ENCODE measurements around the gene SAMM50. TPM values are rescaled to one million over a fixed set of nuclear protein-coding genes. Genes with fewer than 3 reads are reported as not detected.
A peak's percentile ranks its signal among the peaks of the same experiment; 100 is the strongest.

Gene SAMM50
- total and polyA plus RNA-seq, 4 donors = 19.2 to 30.1 (median 26.0) TPM

GRCh38 chr22:43925433-43926348, 29.6 kb upstream of the SAMM50 start:
- H3K36me3 ChIP-seq (ENCODE audit: control insufficient read depth in 4 of 4, insufficient read depth in 3 of 4, low read depth in 1 of 4, low read length in 3 of 4) = peaks cover 0 to 12% (median 9%) of the 10 kb centered on the region in 4 donors
- H3K9ac ChIP-seq (ENCODE audit: low read depth in 1 of 2, low read length in 2 of 2) = peak overlapping the region; percentile 49 to 77
- H3K9me3 ChIP-seq (ENCODE audit: control insufficient read depth in 4 of 4, low read length in 3 of 4) = no peaks in the 10 kb centered on the region
- 21% methylated on average over 6 of the region's 6 CpGs for WGBS
- H3K4me3 ChIP-seq (ENCODE audit: low read depth in 1 of 3, low read length in 3 of 3) = peak overlapping the region; percentile 46 to 85 (median 77)
- H3K4me1 ChIP-seq (ENCODE audit: control insufficient read depth in 4 of 4, insufficient read depth in 4 of 4, low read length in 3 of 4) = peaks cover 11 to 47% (median 42%) of the 10 kb centered on the region in 4 donors
- peak; percentile 63 for DNase-seq (ENCODE audit: low spot score)
- H3K27ac ChIP-seq (ENCODE audit: low read depth in 1 of 2, low read length in 2 of 2) = peak overlapping the region; percentile 94 to 95
- TF ChIP-seq EGR1 (IDR thresholded peaks at IDR 0.05; ENCODE audit: low read depth in 2 of 2) (peak in 1 of 2 donors; percentile 82), FOXA1 (IDR thresholded peaks at IDR 0.05) (peak; percentile 92), JUND (IDR thresholded peaks at IDR 0.05) (peak; percentile 39 to 88), FOXA2 (IDR thresholded peaks at IDR 0.05) (peak; percentile 73), REST (IDR thresholded peaks at IDR 0.05) (peak; percentile 91), GABPA (IDR thresholded peaks at IDR 0.05 in 1 of 2, conservative IDR thresholded peaks at IDR 0.05 in 1 of 2) (peak in 1 of 2 donors; percentile 58), HNF4A (conservative IDR thresholded peaks at IDR 0.05) (peak; percentile 91 to 97), NR2F2 (IDR thresholded peaks at IDR 0.05) (peak; percentile 45), ATF3 (IDR thresholded peaks at IDR 0.05) (peak; percentile 26), ZBTB33 (IDR thresholded peaks at IDR 0.05) (peak; percentile 96), MAX (IDR thresholded peaks at IDR 0.05) (peak; percentile 97), TAF1 (conservative IDR thresholded peaks at IDR 0.05) (peak; percentile 80), RAD21 (IDR thresholded peaks at IDR 0.05) (peak; percentile 24 to 40), HNF4G (IDR thresholded peaks at IDR 0.05) (peak; percentile 84), RXRA (IDR thresholded peaks at IDR 0.05) (peak; percentile 84 to 98), SP1 (IDR thresholded peaks at IDR 0.05) (peak; percentile 92), CTCF (IDR thresholded peaks at IDR 0.05; ENCODE audit: low read depth, low read length, missing input control) (no peak), YY1 (IDR thresholded peaks at IDR 0.05) (peak; percentile 95)
- H3K27me3 ChIP-seq (ENCODE audit: control insufficient read depth in 4 of 4, insufficient read depth in 4 of 4, low read length in 3 of 4) = no peaks in the 10 kb centered on the region

All from liver (tissue), 9 donors.